MM.1S (cell line): ENCODE results near the gene PLCH1.

Experiments
- DNase-seq: peaks from one replicate; pipeline ENCODE4 v3.0.0-alpha.2; 2015
- H2AFZ ChIP-seq: fragments of 300-600 bp; sonication (generic); 2 replicates; pipeline ENCODE4 v1.6.0; 2016; ENCODE audit warnings: antibody characterized with exemption, low read length
- H3F3A ChIP-seq: fragments of 300-600 bp; sonication (generic); 2 replicates; pipeline ENCODE4 v1.6.1; 2016; ENCODE audit warnings: mild to moderate bottlenecking, antibody characterized with exemption, low read length, moderate library complexity, mixed read lengths; ENCODE audit not compliant: insufficient read depth
- H3K27ac ChIP-seq: fragments of 300-600 bp; sonication (generic); 2 replicates; pipeline ENCODE4 v1.5.1; 2016; ENCODE audit warnings: mild to moderate bottlenecking, low read length
- H3K27me3 ChIP-seq: fragments of 300-600 bp; sonication (generic); replicated peaks from 2 replicates; pipeline ENCODE4 v1.6.0; 2016; ENCODE audit warnings: low read length; ENCODE audit not compliant: insufficient read depth
- H3K36me3 ChIP-seq: fragments of 300-600 bp; sonication (generic); replicated peaks from 2 replicates; pipeline ENCODE4 v1.6.1; 2016; ENCODE audit warnings: mild to moderate bottlenecking, low read length, mixed read lengths; ENCODE audit not compliant: insufficient read depth
- H3K4me1 ChIP-seq: fragments of 300-600 bp; sonication (generic); 2 replicates; pipeline ENCODE4 v1.6.1; 2016; ENCODE audit warnings: low read length, mixed read lengths
- H3K4me2 ChIP-seq: fragments of 300-600 bp; sonication (generic); 2 replicates; pipeline ENCODE4 v1.6.0; 2016; ENCODE audit warnings: low read depth, low read length
- H3K4me3 ChIP-seq: fragments of 300-600 bp; sonication (generic); 2 replicates; pipeline ENCODE4 v1.5.1; 2016; ENCODE audit warnings: low read length, mixed read lengths
- H3K79me2 ChIP-seq: fragments of 300-600 bp; sonication (generic); 2 replicates; pipeline ENCODE4 v1.6.1; 2016; ENCODE audit warnings: mixed run types, low read length, mixed read lengths
- H3K9ac ChIP-seq: fragments of 300-600 bp; sonication (generic); 2 replicates; pipeline ENCODE4 v1.6.1; 2016; ENCODE audit warnings: low read length, mixed read lengths
- H3K9me2 ChIP-seq: fragments of 300-600 bp; sonication (generic); replicated peaks from 2 replicates; pipeline ENCODE4 v1.6.1; 2016; ENCODE audit warnings: mild to moderate bottlenecking, low read length, mixed read lengths; ENCODE audit not compliant: insufficient read depth
- H3K9me3 ChIP-seq: fragments of 300-600 bp; sonication (generic); replicated peaks from 2 replicates; pipeline ENCODE4 v1.6.1; 2016; ENCODE audit warnings: mild to moderate bottlenecking, low read length, mixed read lengths; ENCODE audit not compliant: insufficient read depth
- H4K20me1 ChIP-seq: fragments of 300-600 bp; sonication (generic); 2 replicates; pipeline ENCODE4 v1.6.1; 2016; ENCODE audit warnings: mild to moderate bottlenecking, low read length, moderate library complexity, mixed read lengths; ENCODE audit not compliant: insufficient read depth
- EZH2 ChIP-seq: fragments of 300-600 bp; sonication (generic); optimal IDR thresholded peaks from 2 replicates; pipeline ENCODE3; 2017; ENCODE audit warnings: low read depth, mild to moderate bottlenecking, antibody characterized with exemption, low read length, mixed read lengths
- EZH2phosphoT487 ChIP-seq: fragments of 300-600 bp; sonication (generic); IDR thresholded peaks from 2 replicates; pipeline ENCODE4 v1.6.1; 2018; ENCODE audit warnings: antibody characterized with exemption, low read length
- TF ChIP-seq, protein P1 (sequence below): fragments of 300-600 bp; sonication (generic); IDR thresholded peaks from 2 replicates; pipeline ENCODE4 v1.5.1; 2016; ENCODE audit warnings: antibody characterized with exemption, low read length, mixed read lengths

Gene PLCH1

DNA sequence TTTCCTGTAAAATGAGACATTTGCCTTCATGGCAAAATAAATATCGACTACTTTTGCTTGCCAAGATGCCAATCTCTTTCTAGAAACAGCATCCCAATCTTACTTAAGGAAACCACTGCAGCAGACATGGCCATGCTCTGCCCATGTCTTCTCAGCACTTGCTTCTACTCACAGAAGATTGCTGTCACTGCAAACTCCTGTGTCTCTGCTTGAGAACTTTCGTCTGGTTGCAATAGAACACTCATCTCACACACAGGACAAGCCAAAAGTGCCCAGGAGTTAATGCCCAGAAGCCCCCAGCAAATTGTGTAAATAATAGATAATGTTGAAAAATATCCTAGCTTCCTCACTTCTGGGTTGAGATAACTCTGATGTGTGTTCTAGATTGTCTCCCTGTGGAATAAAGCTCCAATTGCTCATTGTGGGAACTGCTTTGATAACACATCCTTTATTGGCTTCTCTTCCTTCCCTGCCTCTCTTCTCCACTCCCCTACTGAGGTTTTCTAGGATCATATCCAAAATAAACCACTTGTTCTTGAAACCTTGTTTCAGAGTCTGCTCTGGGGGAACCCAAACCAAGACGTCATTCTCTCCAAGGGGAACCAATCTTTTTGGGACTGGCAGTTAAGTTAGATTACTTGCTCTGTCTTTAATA is 295.1 kb downstream of the PLCH1 start:
- Histone ChIP-seq H3K27ac (no peak overlapping the region), H2AFZ (no peak overlapping the region), H3K9me2 (no peaks in the 10 kb centered on the region), H3K79me2 (no peaks in the 10 kb centered on the region), H3F3A (no peaks in the 10 kb centered on the region), H3K27me3 (no peaks in the 10 kb centered on the region), H3K4me3 (no peak overlapping the region), H4K20me1 (no peaks in the 10 kb centered on the region), H3K36me3 (no peaks in the 10 kb centered on the region), H3K9ac (no peak overlapping the region), H3K4me2 (no peak overlapping the region), H3K4me1 (no peaks in the 10 kb centered on the region), H3K9me3 (no peaks in the 10 kb centered on the region)
- DNase-seq = no peak
- TF ChIP-seq, protein P1, sequence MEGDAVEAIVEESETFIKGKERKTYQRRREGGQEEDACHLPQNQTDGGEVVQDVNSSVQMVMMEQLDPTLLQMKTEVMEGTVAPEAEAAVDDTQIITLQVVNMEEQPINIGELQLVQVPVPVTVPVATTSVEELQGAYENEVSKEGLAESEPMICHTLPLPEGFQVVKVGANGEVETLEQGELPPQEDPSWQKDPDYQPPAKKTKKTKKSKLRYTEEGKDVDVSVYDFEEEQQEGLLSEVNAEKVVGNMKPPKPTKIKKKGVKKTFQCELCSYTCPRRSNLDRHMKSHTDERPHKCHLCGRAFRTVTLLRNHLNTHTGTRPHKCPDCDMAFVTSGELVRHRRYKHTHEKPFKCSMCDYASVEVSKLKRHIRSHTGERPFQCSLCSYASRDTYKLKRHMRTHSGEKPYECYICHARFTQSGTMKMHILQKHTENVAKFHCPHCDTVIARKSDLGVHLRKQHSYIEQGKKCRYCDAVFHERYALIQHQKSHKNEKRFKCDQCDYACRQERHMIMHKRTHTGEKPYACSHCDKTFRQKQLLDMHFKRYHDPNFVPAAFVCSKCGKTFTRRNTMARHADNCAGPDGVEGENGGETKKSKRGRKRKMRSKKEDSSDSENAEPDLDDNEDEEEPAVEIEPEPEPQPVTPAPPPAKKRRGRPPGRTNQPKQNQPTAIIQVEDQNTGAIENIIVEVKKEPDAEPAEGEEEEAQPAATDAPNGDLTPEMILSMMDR = no peak
- no peak for TF ChIP-seq EZH2phosphoT487
- TF ChIP-seq EZH2 = no peak

DNA sequence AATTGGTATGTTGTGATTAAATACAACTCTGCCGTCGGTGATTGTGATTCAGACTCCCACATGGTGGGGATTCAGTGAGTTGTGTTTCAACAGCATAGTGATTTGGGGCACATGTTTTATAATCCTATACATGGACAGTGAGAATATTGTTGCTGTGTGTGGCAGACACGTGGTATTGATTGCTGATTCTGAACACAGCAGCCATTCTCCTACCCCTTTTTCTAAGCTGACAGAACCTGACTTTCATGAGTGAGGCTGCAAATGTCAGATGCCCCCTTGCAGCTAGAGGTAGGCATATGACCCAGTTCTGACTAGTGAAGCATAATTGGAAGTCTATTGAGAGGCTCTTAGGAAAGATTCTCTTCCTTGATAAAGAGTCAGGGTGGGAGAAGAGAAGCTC is 296.3 kb downstream of the PLCH1 start:
- Histone ChIP-seq H3K4me1 (no peaks in the 10 kb centered on the region), H3K9me3 (no peaks in the 10 kb centered on the region), H3K79me2 (no peaks in the 10 kb centered on the region), H3K4me2 (no peak overlapping the region), H3K27ac (no peak overlapping the region), H3K4me3 (no peak overlapping the region), H3K9me2 (no peaks in the 10 kb centered on the region), H3K9ac (no peak overlapping the region), H2AFZ (no peak overlapping the region), H4K20me1 (no peaks in the 10 kb centered on the region), H3F3A (no peaks in the 10 kb centered on the region), H3K36me3 (no peaks in the 10 kb centered on the region), H3K27me3 (no peaks in the 10 kb centered on the region)
- TF ChIP-seq, protein P1 = no peak
- no peak for DNase-seq

DNA sequence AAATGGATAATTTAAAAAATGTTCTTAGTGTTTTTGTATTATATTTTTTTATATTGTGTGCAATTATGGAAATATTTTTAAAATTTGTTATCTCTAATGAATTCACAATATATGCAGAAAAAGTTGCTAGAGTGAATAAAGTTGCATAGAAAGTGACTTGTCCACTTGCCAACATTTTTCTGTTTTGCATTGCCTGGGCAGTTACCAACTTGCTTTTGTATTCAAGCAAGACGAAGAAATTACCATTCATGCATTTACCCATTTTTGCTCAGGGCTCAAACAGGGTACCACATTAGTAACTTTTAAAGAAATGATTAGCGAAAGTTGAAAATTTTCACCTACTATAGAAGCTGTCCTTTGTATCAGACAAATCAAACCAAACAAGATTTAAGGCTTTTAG is 298.5 kb downstream of the PLCH1 start:
- no peaks in the 10 kb centered on the region for H3F3A ChIP-seq
- no peaks in the 10 kb centered on the region for H4K20me1 ChIP-seq
- no peaks in the 10 kb centered on the region for H3K9me3 ChIP-seq
- H3K9ac ChIP-seq = no peak overlapping the region
- H3K9me2 ChIP-seq = no peaks in the 10 kb centered on the region
- no peak overlapping the region for H3K4me2 ChIP-seq
- H3K36me3 ChIP-seq = no peaks in the 10 kb centered on the region
- H2AFZ ChIP-seq = no peak overlapping the region
- no peaks in the 10 kb centered on the region for H3K4me1 ChIP-seq
- no peaks in the 10 kb centered on the region for H3K27me3 ChIP-seq
- no peak overlapping the region for H3K27ac ChIP-seq
- H3K4me3 ChIP-seq = no peak overlapping the region
- DNase-seq = no peak
- TF ChIP-seq EZH2 (no peak), EZH2phosphoT487 (no peak)
- TF ChIP-seq, protein P1 = no peak
- H3K79me2 ChIP-seq = no peaks in the 10 kb centered on the region
